HG03442 (cell line): Measurements from ENCODE around the gene OR11H1.
"Not testable (repeated sequence)": the region's sequence is repeated elsewhere in the genome, so short reads cannot be mapped to it uniquely, and the experiment has no call there.

Experiments used
- ATAC-seq: cut with Tn5 transposase; IDR thresholded peaks from one replicate; pipeline ENCODE4 v1.9.1; 2021; ENCODE audit warnings: mild to moderate bottlenecking, moderate library complexity; ENCODE audit not compliant: unreplicated experiment

The OR11H1 gene, protein sequence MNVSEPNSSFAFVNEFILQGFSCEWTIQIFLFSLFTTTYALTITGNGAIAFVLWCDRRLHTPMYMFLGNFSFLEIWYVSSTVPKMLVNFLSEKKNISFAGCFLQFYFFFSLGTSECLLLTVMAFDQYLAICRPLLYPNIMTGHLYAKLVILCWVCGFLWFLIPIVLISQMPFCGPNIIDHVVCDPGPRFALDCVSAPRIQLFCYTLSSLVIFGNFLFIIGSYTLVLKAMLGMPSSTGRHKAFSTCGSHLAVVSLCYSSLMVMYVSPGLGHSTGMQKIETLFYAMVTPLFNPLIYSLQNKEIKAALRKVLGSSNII

DNA sequence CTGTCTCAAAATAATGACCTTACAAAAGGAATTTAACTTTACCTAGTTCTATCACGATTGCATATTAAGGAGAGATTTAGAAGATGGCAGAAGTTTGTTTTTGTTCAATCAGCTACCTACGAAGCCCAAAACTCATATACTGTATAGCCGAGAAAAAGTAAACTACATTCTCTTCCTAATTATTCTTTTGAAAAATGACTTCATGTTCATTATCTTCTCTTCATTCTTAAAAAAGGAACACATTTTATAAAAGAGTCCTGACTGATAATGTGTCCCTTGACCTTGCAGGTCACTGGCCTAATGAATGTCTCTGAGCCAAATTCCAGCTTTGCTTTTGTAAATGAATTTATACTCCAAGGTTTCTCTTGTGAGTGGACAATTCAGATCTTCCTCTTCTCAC is at the start of gene OR11H1:
OR11H1 (plus strand) TSS at position 301 of the 400 bp plus-strand sequence; CDS start at position 301, 0 bp downstream.
- not testable (repeated sequence) for ATAC-seq

DNA sequence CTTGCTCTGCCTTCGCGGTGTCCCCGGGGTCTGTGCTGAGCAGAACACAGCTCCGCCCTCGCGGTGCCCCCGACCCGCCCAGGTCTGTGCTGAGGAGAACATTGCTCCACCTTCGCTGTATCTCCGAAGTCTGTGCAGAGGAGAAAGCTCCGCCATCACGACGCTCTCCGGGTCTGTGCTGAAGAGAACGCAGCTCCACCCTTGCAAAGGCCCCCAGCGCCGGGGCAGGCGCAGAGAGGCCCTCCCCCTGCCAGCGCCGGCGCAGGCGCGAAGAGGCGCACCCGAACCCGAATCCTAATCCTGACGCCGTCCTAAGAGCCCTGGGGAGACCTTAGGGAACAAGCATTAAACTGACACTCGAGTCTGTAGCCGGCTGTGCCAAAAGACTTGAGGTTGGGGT is 18.0 kb upstream of the OR11H1 start:
- not testable (repeated sequence) for ATAC-seq

DNA sequence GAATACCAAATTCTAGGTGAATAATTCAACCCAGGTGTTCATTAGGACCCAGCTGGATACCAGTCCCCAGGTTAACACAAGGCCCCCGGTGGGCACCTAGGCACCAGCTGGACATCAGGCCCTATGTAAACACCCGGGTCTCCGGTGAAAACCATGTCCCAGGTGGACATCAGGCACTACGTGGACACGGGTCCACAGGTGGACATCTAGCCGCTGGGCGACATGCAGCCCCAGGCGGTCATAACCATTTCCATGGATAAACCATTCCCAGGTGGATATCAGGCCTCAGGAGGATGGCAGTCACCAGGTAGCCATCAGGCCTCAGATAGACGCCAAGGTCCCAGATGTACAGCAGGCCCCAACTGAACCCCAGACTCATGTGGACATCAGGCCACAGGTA is 12.1 kb upstream of the OR11H1 start:
- ATAC-seq, result not testable (repeated sequence)

DNA sequence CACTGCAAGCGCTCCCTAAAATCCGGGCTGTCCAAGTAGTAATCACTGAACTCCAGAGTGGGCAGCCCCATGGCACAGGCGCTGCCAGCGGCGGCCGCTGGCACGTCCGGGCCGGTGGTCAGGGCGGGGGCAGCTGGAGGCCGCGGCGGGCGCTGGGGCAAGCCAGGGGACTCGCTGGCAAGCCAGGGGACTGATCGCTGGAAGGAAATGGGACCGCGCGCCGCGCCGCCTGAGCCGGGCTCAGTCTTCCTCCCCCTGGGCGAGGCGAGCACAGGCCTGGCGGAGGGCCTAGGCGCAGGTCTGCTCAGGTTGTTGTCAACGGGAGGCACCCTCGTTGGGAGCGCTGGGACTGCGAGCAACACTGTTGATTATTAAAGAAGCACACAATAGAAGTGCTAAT is 25.8 kb downstream of the OR11H1 start:
- ATAC-seq, result not testable (repeated sequence)

DNA sequence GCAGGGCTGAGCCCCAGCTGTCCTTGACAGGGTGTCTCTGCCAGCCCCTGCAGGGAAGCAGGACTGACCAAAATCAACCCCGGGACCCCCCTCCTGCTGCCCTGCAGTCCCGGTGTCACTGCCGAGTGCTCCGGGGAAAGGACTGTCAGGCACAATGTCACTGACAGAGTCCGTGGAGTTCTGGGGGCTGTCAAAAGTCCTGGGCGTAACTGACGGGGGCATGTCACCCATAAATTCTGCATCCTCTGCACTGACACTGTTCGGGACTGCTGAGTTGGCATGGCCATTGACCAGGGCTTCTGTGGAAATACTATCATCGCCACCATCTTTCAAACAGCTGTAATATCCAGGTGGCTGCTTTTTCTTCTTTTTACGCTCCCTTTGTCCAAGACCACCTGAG is 35.5 kb downstream of the OR11H1 start:
- ATAC-seq, result not testable (repeated sequence)

DNA sequence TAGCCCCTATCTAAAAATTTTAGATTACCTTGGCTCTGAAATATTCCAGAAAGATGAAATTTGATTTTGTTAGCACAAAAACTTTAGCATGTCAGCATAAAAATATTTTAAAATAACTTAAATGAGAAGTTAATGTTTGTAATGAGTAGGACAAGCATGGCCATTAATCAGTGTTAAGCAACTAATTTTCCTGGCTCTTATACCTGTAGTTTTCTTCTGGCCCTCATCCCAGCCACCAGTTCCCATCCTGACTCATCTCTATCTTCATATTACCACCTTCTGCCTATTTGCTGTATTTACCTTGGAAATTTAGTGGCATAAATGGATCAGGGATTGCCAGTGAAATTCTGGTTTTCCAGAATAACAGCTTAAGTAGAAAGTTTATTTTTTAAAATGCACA is 37.1 kb downstream of the OR11H1 start:
- not testable (repeated sequence) for ATAC-seq
